Activated CD4-positive, alpha-beta T cell treated with anti-CD3 and anti-CD28 coated beads for 36 hours (primary cell): Measurements from ENCODE around the gene UVSSA. TPM values are rescaled to one million over a fixed set of nuclear protein-coding genes. Genes with fewer than 3 reads are reported as not detected.

ENCODE experiments used
- ATAC-seq: fragments of 200-7000 bp; cut with Tn5 transposase; one replicate; pipeline ENCODE4 v1.10.0; 2021; ENCODE audit warnings: mild to moderate bottlenecking, moderate library complexity
- CTCF ChIA-PET: fragments of 350-600 bp; sonication (Branson Sonifier 250); formaldehyde crosslinking; loops from one replicate; lab custom pipeline; 2021; ENCODE audit warnings: antibody characterized with exemption; lab: Charles Lee
- POLR2A ChIA-PET: fragments of 350-600 bp; sonication (Branson Sonifier 250); formaldehyde crosslinking; loops from one replicate; lab custom pipeline; 2021; ENCODE audit warnings: antibody characterized with exemption, inconsistent platforms; lab: Charles Lee
- DNase-seq: peaks from one replicate; pipeline ENCODE4 v3.0.0-alpha.2; 2020
- H3K27ac Mint-ChIP-seq: one replicate; pipeline ENCODE4 v1.8.0; 2021; ENCODE audit warnings: mixed read lengths
- H3K27me3 Mint-ChIP-seq: one replicate; pipeline ENCODE4 v1.8.0; 2021; ENCODE audit warnings: mixed read lengths
- H3K36me3 Mint-ChIP-seq: one replicate; pipeline ENCODE4 v1.8.0; 2021; ENCODE audit warnings: low read depth, mixed read lengths
- H3K4me1 Mint-ChIP-seq: one replicate; pipeline ENCODE4 v1.8.0; 2021; ENCODE audit warnings: mixed read lengths
- H3K4me3 Mint-ChIP-seq: one replicate; pipeline ENCODE4 v1.8.0; 2021; ENCODE audit warnings: mild to moderate bottlenecking, moderate library complexity, mixed read lengths
- H3K9me3 Mint-ChIP-seq: one replicate; pipeline ENCODE4 v1.8.0; 2021; ENCODE audit warnings: low read depth, mixed read lengths
- intact Hi-C, 2 experiments: fragments of 100-400 bp; cut with DNase I in 1 of 2; cut with micrococcal nuclease in 1 of 2; formaldehyde crosslinking; loops; one replicate each; pipeline versions ENCODE4 v1.14.2 to v1.15.1; 2022 to 2024; cut with DNase I, micrococcal nuclease
- total RNA-seq, 2 experiments: library from RNA; stranded (reverse); gene quantifications; one replicate each; pipeline ENCODE4 v1.2.3, GENCODE V29; 2021

The UVSSA gene
- total RNA-seq, 2 experiments from 2014 or later, result 14.8 to 18.1 TPM

- CTCF ChIA-PET, result interaction anchor here (0.6 to 0.7 kb wide), 4 partner anchors 103 to 710 kb away, joined by 3 read pairs; no protein-coding TSS in a partner anchor
- POLR2A ChIA-PET, result no interaction called here
- H3K36me3 Mint-ChIP-seq, result peaks cover 4% of the 10 kb centered on the region
- ATAC-seq (no peak), DNase-seq (no peak)
- no peaks in the 10 kb centered on the region for H3K9me3 Mint-ChIP-seq
- H3K27me3 Mint-ChIP-seq, result no peaks in the 10 kb centered on the region
- no peak overlapping the region for H3K4me3 Mint-ChIP-seq
- intact Hi-C loops, result no loop called here
- peaks cover 16% of the 10 kb centered on the region for H3K4me1 Mint-ChIP-seq
- H3K27ac Mint-ChIP-seq, result no peak overlapping the region
Measured at GRCh38 chr4:1354136-1354982, 7.4 kb downstream of the UVSSA start.

- POLR2A ChIA-PET, result no interaction called here
- DNase-seq (no peak), ATAC-seq (no peak)
- Mint-ChIP-seq H3K9me3 (no peaks in the 10 kb centered on the region), H3K36me3 (peaks cover 4% of the 10 kb centered on the region), H3K4me3 (no peak overlapping the region), H3K4me1 (peaks cover 13% of the 10 kb centered on the region), H3K27me3 (no peaks in the 10 kb centered on the region), H3K27ac (no peak overlapping the region)
- intact Hi-C loops, result loop anchor here in 1 of 2 experiments (5.0 kb wide), 1 partner anchor 272 kb away; no protein-coding TSS in a partner anchor
- CTCF ChIA-PET, result interaction anchor here (0.6 to 1.2 kb wide), 4 partner anchors 103 to 219 kb away, joined by 3 to 4 read pairs (median 3); no protein-coding TSS in a partner anchor
Measured at GRCh38 chr4:1354983-1355275, 7.9 kb downstream of the UVSSA start.

- H3K4me1 Mint-ChIP-seq, result peaks cover 8% of the 10 kb centered on the region
- ChIA-PET CTCF (interaction anchor here (0.5 to 1.3 kb wide), 11 partner anchors 9 to 286 kb away, joined by 3 to 6 read pairs (median 4); no protein-coding TSS in a partner anchor), POLR2A (no interaction called here)
- no peaks in the 10 kb centered on the region for H3K9me3 Mint-ChIP-seq
- ATAC-seq (no peak), DNase-seq (no peak)
- H3K27me3 Mint-ChIP-seq, result no peaks in the 10 kb centered on the region
- peaks cover 3% of the 10 kb centered on the region for H3K36me3 Mint-ChIP-seq
- H3K4me3 Mint-ChIP-seq, result no peak overlapping the region
- intact Hi-C loops, result loop anchor here in 1 of 2 experiments (5.0 kb wide), 1 partner anchor 272 kb away; no protein-coding TSS in a partner anchor
- H3K27ac Mint-ChIP-seq, result no peak overlapping the region
Measured at GRCh38 chr4:1355378-1355777, 8.4 kb downstream of the UVSSA start.

GRCh38 chr4:1356181-1356998, 9.4 kb downstream of the UVSSA start:
- H3K4me3 Mint-ChIP-seq, result no peak overlapping the region
- H3K27me3 Mint-ChIP-seq, result no peaks in the 10 kb centered on the region
- intact Hi-C loops, result loop anchor here (1.0 to 5.0 kb wide), 3 partner anchors 157 to 273 kb away; no protein-coding TSS in a partner anchor
- ChIA-PET POLR2A (interaction anchor here (0.5 kb wide), 1 partner anchor 10 kb away, joined by 3 read pairs; the partner anchor contains the start of gene UVSSA), CTCF (interaction anchor here (0.6 to 1.3 kb wide), 14 partner anchors 8 to 735 kb away, joined by 3 to 6 read pairs (median 4); no protein-coding TSS in a partner anchor)
- H3K4me1 Mint-ChIP-seq, result peaks cover 7% of the 10 kb centered on the region
- peak; percentile 70 for DNase-seq
- no peaks in the 10 kb centered on the region for H3K9me3 Mint-ChIP-seq
- no peak overlapping the region for H3K27ac Mint-ChIP-seq
- H3K36me3 Mint-ChIP-seq, result peaks cover 2% of the 10 kb centered on the region
- no peak for ATAC-seq

GRCh38 chr4:1357356-1358248, 10.6 kb downstream of the UVSSA start:
- no peaks in the 10 kb centered on the region for H3K27me3 Mint-ChIP-seq
- intact Hi-C loops, result loop anchor here in 1 of 2 experiments (5.0 kb wide), 1 partner anchor 270 kb away; no protein-coding TSS in a partner anchor
- no peak overlapping the region for H3K4me3 Mint-ChIP-seq
- H3K27ac Mint-ChIP-seq, result no peak overlapping the region
- DNase-seq (no peak), ATAC-seq (no peak)
- POLR2A ChIA-PET, result no interaction called here
- no peaks in the 10 kb centered on the region for H3K4me1 Mint-ChIP-seq
- no peaks in the 10 kb centered on the region for H3K9me3 Mint-ChIP-seq
- H3K36me3 Mint-ChIP-seq, result peaks cover 2% of the 10 kb centered on the region
- CTCF ChIA-PET, result no interaction called here

- Mint-ChIP-seq H3K4me3 (no peak overlapping the region), H3K4me1 (no peaks in the 10 kb centered on the region), H3K27me3 (no peaks in the 10 kb centered on the region), H3K9me3 (no peaks in the 10 kb centered on the region), H3K36me3 (no peaks in the 10 kb centered on the region), H3K27ac (no peak overlapping the region)
- intact Hi-C loops, result loop anchor here in 1 of 2 experiments (5.0 kb wide), 1 partner anchor 269 kb away; no protein-coding TSS in a partner anchor
- ATAC-seq, result no peak
- DNase-seq, result no peak
- ChIA-PET CTCF (interaction anchor here (0.5 kb wide), 1 partner anchor 451 kb away, joined by 4 read pairs; no protein-coding TSS in a partner anchor), POLR2A (no interaction called here)
Measured at GRCh38 chr4:1358421-1359143, 11.6 kb downstream of the UVSSA start.

GRCh38 chr4:1359144-1359501, 12.1 kb downstream of the UVSSA start:
- CTCF ChIA-PET, result interaction anchor here (0.5 kb wide), 1 partner anchor 451 kb away, joined by 4 read pairs; no protein-coding TSS in a partner anchor
- ATAC-seq (no peak), DNase-seq (no peak)
- Mint-ChIP-seq H3K36me3 (no peaks in the 10 kb centered on the region), H3K27ac (no peak overlapping the region), H3K27me3 (no peaks in the 10 kb centered on the region), H3K4me3 (no peak overlapping the region), H3K4me1 (no peaks in the 10 kb centered on the region), H3K9me3 (no peaks in the 10 kb centered on the region)
- intact Hi-C loops, result loop anchor here in 1 of 2 experiments (5.0 kb wide), 1 partner anchor 268 kb away; no protein-coding TSS in a partner anchor
- POLR2A ChIA-PET, result no interaction called here

GRCh38 chr4:1359976-1360375, 13.0 kb downstream of the UVSSA start:
- no peak overlapping the region for H3K27ac Mint-ChIP-seq
- ChIA-PET POLR2A (no interaction called here), CTCF (no interaction called here)
- H3K4me3 Mint-ChIP-seq, result no peak overlapping the region
- H3K9me3 Mint-ChIP-seq, result no peaks in the 10 kb centered on the region
- intact Hi-C loops, result loop anchor here in 1 of 2 experiments (5.0 kb wide), 1 partner anchor 267 kb away; no protein-coding TSS in a partner anchor
- H3K36me3 Mint-ChIP-seq, result no peaks in the 10 kb centered on the region
- H3K27me3 Mint-ChIP-seq, result no peaks in the 10 kb centered on the region
- DNase-seq, result no peak
- no peaks in the 10 kb centered on the region for H3K4me1 Mint-ChIP-seq
- ATAC-seq, result no peak

- ChIA-PET CTCF (interaction anchor here (0.9 kb wide), 1 partner anchor 152 kb away, joined by 4 read pairs; no protein-coding TSS in a partner anchor), POLR2A (no interaction called here)
- H3K4me3 Mint-ChIP-seq, result no peak overlapping the region
- no peak overlapping the region for H3K27ac Mint-ChIP-seq
- H3K4me1 Mint-ChIP-seq, result no peaks in the 10 kb centered on the region
- H3K9me3 Mint-ChIP-seq, result no peaks in the 10 kb centered on the region
- no peaks in the 10 kb centered on the region for H3K27me3 Mint-ChIP-seq
- no peaks in the 10 kb centered on the region for H3K36me3 Mint-ChIP-seq
- intact Hi-C loops, result no loop called here
- ATAC-seq, result no peak
- no peak for DNase-seq
Measured at GRCh38 chr4:1360423-1361283, 13.6 kb downstream of the UVSSA start.
